OCI-LY1 (cell line): ENCODE data around the gene DNAJB6.

Experiments used
- CTCF ChIP-seq: fragments of 200-600 bp; sonication (generic), shearing (Covaris generic); IDR thresholded peaks from 2 replicates; pipeline ENCODE4 v1.5.1; 2017; ENCODE audit warnings: mild to moderate bottlenecking, antibody characterized with exemption, low read length, moderate library complexity, mixed read lengths
- EZH2 ChIP-seq: fragments of 200-600 bp; sonication (generic), shearing (Covaris generic); IDR thresholded peaks from 2 replicates; pipeline ENCODE4 v1.8.0; 2017; ENCODE audit warnings: borderline replicate concordance, mixed run types, mild to moderate bottlenecking, antibody characterized with exemption, low read length, moderate library complexity, mixed read lengths

GRCh38 chr7:157348548-157348947, 11.7 kb downstream of the DNAJB6 start:
- TF ChIP-seq CTCF (no peak), EZH2 (no peak)
